WTC11 (cell line): ENCODE results near the gene UMAD1. TPM values are rescaled to one million over a fixed set of nuclear protein-coding genes. Genes with fewer than 3 reads are reported as not detected.

Experiments
- ATAC-seq: fragments of 200-7000 bp; cut with Tn5 transposase; 2 replicates; pipeline ENCODE4 v1.10.0; 2021; ENCODE audit warnings: mild to moderate bottlenecking, moderate library complexity
- CTCF ChIA-PET: fragments of 300-600 bp; sonication (Branson Sonifier 250); formaldehyde crosslinking; loops from one replicate; lab custom pipeline; 2021; ENCODE audit warnings: antibody characterized with exemption; lab: Charles Lee
- POLR2A ChIA-PET: fragments of 350-600 bp; sonication (Branson Sonifier 250); formaldehyde crosslinking; loops from one replicate; lab custom pipeline; 2021; ENCODE audit warnings: antibody characterized with exemption; lab: Charles Lee
- DNase-seq: peaks from one replicate; pipeline ENCODE4 v3.0.0; 2021; ENCODE audit warnings: low spot score
- H3K27ac Mint-ChIP-seq: 2 replicates; pipeline ENCODE4 v1.8.0; 2021; ENCODE audit warnings: mixed read lengths
- H3K27me3 Mint-ChIP-seq: 2 replicates; pipeline ENCODE4 v1.8.0; 2021; ENCODE audit warnings: low read depth, mild to moderate bottlenecking, moderate library complexity, mixed read lengths
- H3K36me3 Mint-ChIP-seq: 2 replicates; pipeline ENCODE4 v1.8.0; 2021; ENCODE audit warnings: mixed read lengths
- H3K4me1 Mint-ChIP-seq: 2 replicates; pipeline ENCODE4 v1.8.0; 2022; ENCODE audit warnings: mixed read lengths
- H3K4me3 Mint-ChIP-seq: 2 replicates; pipeline ENCODE4 v1.8.0; 2021; ENCODE audit warnings: mild to moderate bottlenecking, moderate library complexity, mixed read lengths
- H3K9me3 Mint-ChIP-seq: 2 replicates; pipeline ENCODE4 v1.8.0; 2021; ENCODE audit warnings: mixed read lengths
- EMX1 ChIP-seq: fragments of 250-450 bp; sonication (Bioruptor Pico); IDR thresholded peaks from 2 replicates; pipeline ENCODE4 v1.8.0; 2021; ENCODE audit warnings: mild to moderate bottlenecking
- ESRRA ChIP-seq: sonication (generic); formaldehyde crosslinking; IDR thresholded peaks from 2 replicates; pipeline ENCODE4 v1.8.1; 2022; ENCODE audit warnings: mild to moderate bottlenecking, missing genetic modification reagents, borderline replicate concordance
- FOXP1 ChIP-seq: sonication (generic); formaldehyde crosslinking; IDR thresholded peaks from 2 replicates; pipeline ENCODE4 v1.8.0; 2022; ENCODE audit warnings: missing genetic modification reagents, mild to moderate bottlenecking, moderate library complexity, borderline replicate concordance
- JUN ChIP-seq: sonication (generic); formaldehyde crosslinking; IDR thresholded peaks from 2 replicates; pipeline ENCODE4 v1.8.0; 2023; ENCODE audit warnings: mild to moderate bottlenecking, missing genetic modification reagents
- NR1H2 ChIP-seq: sonication (generic); formaldehyde crosslinking; IDR thresholded peaks from 2 replicates; pipeline ENCODE4 v1.9.0; 2021; ENCODE audit warnings: mild to moderate bottlenecking, moderate library complexity, missing genetic modification reagents
- OVOL2 ChIP-seq: fragments of 250-450 bp; sonication (Bioruptor Pico); IDR thresholded peaks from 2 replicates; pipeline ENCODE4 v1.9.0; 2021; ENCODE audit warnings: mild to moderate bottlenecking, borderline replicate concordance
- TEAD4 ChIP-seq: sonication (generic); formaldehyde crosslinking; IDR thresholded peaks from 2 replicates; pipeline ENCODE4 v1.8.0; 2022; ENCODE audit warnings: mild to moderate bottlenecking, missing genetic modification reagents
- TP53 ChIP-seq: sonication (generic); formaldehyde crosslinking; IDR thresholded peaks from 2 replicates; pipeline ENCODE4 v1.8.1; 2023; ENCODE audit warnings: mild to moderate bottlenecking, missing genetic modification reagents
- USF1 ChIP-seq: sonication (generic); formaldehyde crosslinking; IDR thresholded peaks from 2 replicates; pipeline ENCODE4 v1.8.0; 2022; ENCODE audit warnings: mild to moderate bottlenecking, missing genetic modification reagents
- ZNF121 ChIP-seq: sonication (generic); formaldehyde crosslinking; IDR thresholded peaks from 2 replicates; pipeline ENCODE4 v1.8.0; 2023; ENCODE audit warnings: missing genetic modification reagents
- ZNF219 ChIP-seq: sonication (generic); formaldehyde crosslinking; IDR thresholded peaks from 2 replicates; pipeline ENCODE4 v1.8.0; 2023; ENCODE audit warnings: missing genetic modification reagents, mild to moderate bottlenecking, borderline replicate concordance
- ZNF317 ChIP-seq: sonication (generic); formaldehyde crosslinking; IDR thresholded peaks from 2 replicates; pipeline ENCODE4 v1.8.1; 2023; ENCODE audit warnings: low read depth, mild to moderate bottlenecking, moderate library complexity, missing genetic modification reagents, borderline replicate concordance
- ZNF423 ChIP-seq: fragments of 250-450 bp; sonication (Bioruptor Pico); IDR thresholded peaks from 2 replicates; pipeline ENCODE4 v2.1.2; 2022; ENCODE audit warnings: mild to moderate bottlenecking, moderate library complexity
- total RNA-seq: library from RNA; stranded (reverse); gene quantifications from 3 replicates; pipeline ENCODE4 v1.2.3, GENCODE V29; 2021
- TF ChIP-seq, protein P1 (sequence below): sonication (generic); formaldehyde crosslinking; IDR thresholded peaks from 2 replicates; pipeline ENCODE4 v1.8.1; 2023; ENCODE audit warnings: mild to moderate bottlenecking, moderate library complexity, missing genetic modification reagents
- TF ChIP-seq, protein P2 (sequence below): fragments of 250-450 bp; sonication (Bioruptor Pico); IDR thresholded peaks from 2 replicates; pipeline ENCODE4 v1.9.0; 2021; ENCODE audit warnings: mild to moderate bottlenecking
- TF ChIP-seq, protein P3 (sequence below): sonication (generic); formaldehyde crosslinking; IDR thresholded peaks from 2 replicates; pipeline ENCODE4 v1.8.0; 2023; ENCODE audit warnings: missing genetic modification reagents

Gene UMAD1
- total RNA-seq, 1 experiment from 2014 or later = 13.0 TPM

GRCh38 chr7:7815395-7815794 is 174.8 kb downstream of the UMAD1 start (continued):
- TF ChIP-seq, protein P1, sequence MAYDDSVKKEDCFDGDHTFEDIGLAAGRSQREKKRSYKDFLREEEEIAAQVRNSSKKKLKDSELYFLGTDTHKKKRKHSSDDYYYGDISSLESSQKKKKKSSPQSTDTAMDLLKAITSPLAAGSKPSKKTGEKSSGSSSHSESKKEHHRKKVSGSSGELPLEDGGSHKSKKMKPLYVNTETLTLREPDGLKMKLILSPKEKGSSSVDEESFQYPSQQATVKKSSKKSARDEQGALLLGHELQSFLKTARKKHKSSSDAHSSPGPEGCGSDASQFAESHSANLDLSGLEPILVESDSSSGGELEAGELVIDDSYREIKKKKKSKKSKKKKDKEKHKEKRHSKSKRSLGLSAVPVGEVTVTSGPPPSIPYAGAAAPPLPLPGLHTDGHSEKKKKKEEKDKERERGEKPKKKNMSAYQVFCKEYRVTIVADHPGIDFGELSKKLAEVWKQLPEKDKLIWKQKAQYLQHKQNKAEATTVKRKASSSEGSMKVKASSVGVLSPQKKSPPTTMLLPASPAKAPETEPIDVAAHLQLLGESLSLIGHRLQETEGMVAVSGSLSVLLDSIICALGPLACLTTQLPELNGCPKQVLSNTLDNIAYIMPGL (CRISPR knock-in tag) = no peak
- TF ChIP-seq EMX1 (CRISPR knock-in tag) (no peak), FOXP1 (CRISPR knock-in tag) (no peak)

- Mint-ChIP-seq H3K27me3 (no peaks in the 10 kb centered on the region), H3K27ac (no peak overlapping the region), H3K4me3 (no peak overlapping the region), H3K9me3 (peaks cover 5% of the 10 kb centered on the region), H3K4me1 (peaks cover 8% of the 10 kb centered on the region), H3K36me3 (no peaks in the 10 kb centered on the region)
- TF ChIP-seq, protein P2, sequence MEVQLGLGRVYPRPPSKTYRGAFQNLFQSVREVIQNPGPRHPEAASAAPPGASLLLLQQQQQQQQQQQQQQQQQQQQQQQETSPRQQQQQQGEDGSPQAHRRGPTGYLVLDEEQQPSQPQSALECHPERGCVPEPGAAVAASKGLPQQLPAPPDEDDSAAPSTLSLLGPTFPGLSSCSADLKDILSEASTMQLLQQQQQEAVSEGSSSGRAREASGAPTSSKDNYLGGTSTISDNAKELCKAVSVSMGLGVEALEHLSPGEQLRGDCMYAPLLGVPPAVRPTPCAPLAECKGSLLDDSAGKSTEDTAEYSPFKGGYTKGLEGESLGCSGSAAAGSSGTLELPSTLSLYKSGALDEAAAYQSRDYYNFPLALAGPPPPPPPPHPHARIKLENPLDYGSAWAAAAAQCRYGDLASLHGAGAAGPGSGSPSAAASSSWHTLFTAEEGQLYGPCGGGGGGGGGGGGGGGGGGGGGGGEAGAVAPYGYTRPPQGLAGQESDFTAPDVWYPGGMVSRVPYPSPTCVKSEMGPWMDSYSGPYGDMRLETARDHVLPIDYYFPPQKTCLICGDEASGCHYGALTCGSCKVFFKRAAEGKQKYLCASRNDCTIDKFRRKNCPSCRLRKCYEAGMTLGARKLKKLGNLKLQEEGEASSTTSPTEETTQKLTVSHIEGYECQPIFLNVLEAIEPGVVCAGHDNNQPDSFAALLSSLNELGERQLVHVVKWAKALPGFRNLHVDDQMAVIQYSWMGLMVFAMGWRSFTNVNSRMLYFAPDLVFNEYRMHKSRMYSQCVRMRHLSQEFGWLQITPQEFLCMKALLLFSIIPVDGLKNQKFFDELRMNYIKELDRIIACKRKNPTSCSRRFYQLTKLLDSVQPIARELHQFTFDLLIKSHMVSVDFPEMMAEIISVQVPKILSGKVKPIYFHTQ (CRISPR knock-in tag) = no peak
- no peak for TF ChIP-seq JUN (CRISPR knock-in tag)
- CTCF ChIA-PET = no interaction called here
- DNase-seq (no peak), ATAC-seq (no peak)
- POLR2A ChIA-PET = no interaction called here
Measured at GRCh38 chr7:7816084-7816483, 175.5 kb downstream of the UMAD1 start.

- H3K36me3 Mint-ChIP-seq = no peaks in the 10 kb centered on the region
- TF ChIP-seq, protein P3, sequence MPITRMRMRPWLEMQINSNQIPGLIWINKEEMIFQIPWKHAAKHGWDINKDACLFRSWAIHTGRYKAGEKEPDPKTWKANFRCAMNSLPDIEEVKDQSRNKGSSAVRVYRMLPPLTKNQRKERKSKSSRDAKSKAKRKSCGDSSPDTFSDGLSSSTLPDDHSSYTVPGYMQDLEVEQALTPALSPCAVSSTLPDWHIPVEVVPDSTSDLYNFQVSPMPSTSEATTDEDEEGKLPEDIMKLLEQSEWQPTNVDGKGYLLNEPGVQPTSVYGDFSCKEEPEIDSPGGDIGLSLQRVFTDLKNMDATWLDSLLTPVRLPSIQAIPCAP = no peak
- TF ChIP-seq NR1H2 (CRISPR knock-in tag) = no peak
- TF ChIP-seq USF1 (CRISPR knock-in tag) = no peak
- no peak for TF ChIP-seq ZNF423 (CRISPR knock-in tag)
- no peak for TF ChIP-seq ZNF219
- no peak for TF ChIP-seq TEAD4 (CRISPR knock-in tag)
- TF ChIP-seq ZNF121 (CRISPR knock-in tag) = no peak
- no peak for TF ChIP-seq ZNF317 (CRISPR knock-in tag)
- TF ChIP-seq TP53 (CRISPR knock-in tag) = no peak
- no peak for TF ChIP-seq OVOL2 (CRISPR knock-in tag)
- TF ChIP-seq ESRRA = no peak
- DNase-seq = no peak
- H3K4me3 Mint-ChIP-seq = no peak overlapping the region
- POLR2A ChIA-PET = no interaction called here
- CTCF ChIA-PET = no interaction called here
- no peaks in the 10 kb centered on the region for H3K27me3 Mint-ChIP-seq
- H3K4me1 Mint-ChIP-seq = peaks cover 15% of the 10 kb centered on the region
- H3K27ac Mint-ChIP-seq = no peak overlapping the region
- peaks cover 5% of the 10 kb centered on the region for H3K9me3 Mint-ChIP-seq
- no peak for ATAC-seq
Measured at GRCh38 chr7:7816816-7817536, 176.4 kb downstream of the UMAD1 start.
